Stimulated activated CD4-positive, alpha-beta T cell treated with anti-CD3 and anti-CD28 coated beads, Interleukin-12 subunit alpha, Interleukin-12 subunit beta, amount 100 ng/mL, for 48 hours (primary cell): ENCODE measurements around the gene RAB3D.
"Not testable (repeated sequence)": the region's sequence is repeated elsewhere in the genome, so short reads cannot be mapped to it uniquely, and the experiment has no call there.

ENCODE experiments used
- DNase-seq, 3 donors: peaks; one replicate each; pipeline ENCODE4 v3.0.0-alpha.2; 2020; ENCODE audit warnings: low read depth in 2 of 3, low spot score in 1 of 3

RAB3D gene

GRCh38 chr19:11367528-11367927, 28.1 kb upstream of the RAB3D start:
- DNase-seq = no peak

- DNase-seq = no peak
Observed at GRCh38 chr19:11365557-11366117, 26.2 kb upstream of the RAB3D start.

GRCh38 chr19:11364935-11365334, 25.5 kb upstream of the RAB3D start:
- DNase-seq = no peak

- no peak for DNase-seq
Observed at GRCh38 chr19:11364296-11364904, 24.9 kb upstream of the RAB3D start.

- no peak for DNase-seq
Observed at GRCh38 chr19:11363881-11364280, 24.4 kb upstream of the RAB3D start.

- no peak for DNase-seq
Observed at GRCh38 chr19:11361771-11362731, 22.6 kb upstream of the RAB3D start.

- DNase-seq = no peak
Observed at GRCh38 chr19:11361037-11361770, 21.7 kb upstream of the RAB3D start.

- DNase-seq = no peak
Observed at GRCh38 chr19:11359421-11359820, 20.0 kb upstream of the RAB3D start.

GRCh38 chr19:11356676-11357550, 17.5 kb upstream of the RAB3D start:
- no peak for DNase-seq

- no peak for DNase-seq
Observed at GRCh38 chr19:11356074-11356397, 16.6 kb upstream of the RAB3D start.

GRCh38 chr19:11355160-11356073, 16.0 kb upstream of the RAB3D start, which contains the start of gene PLPPR2:
Gene PLPPR2, plus strand, starts transcription at chr19:11355432. Its CDS starts 2,242 bp downstream, at chr19:11357674.
- DNase-seq = peak; percentile 81 to 90 (median 81)

- not testable (repeated sequence) for DNase-seq
Observed at GRCh38 chr19:11354102-11354501, 14.6 kb upstream of the RAB3D start.

- no peak for DNase-seq
Observed at GRCh38 chr19:11349171-11349570, 9.7 kb upstream of the RAB3D start.

- DNase-seq = no peak
Observed at GRCh38 chr19:11347546-11348039, 8.1 kb upstream of the RAB3D start.

- peak; percentile 97 to 98 (median 98) for DNase-seq
Observed at GRCh38 chr19:11346104-11346940, 6.9 kb upstream of the RAB3D start, which contains the start of the genes CCDC159 and TMEM205. Gene CCDC159, plus strand, starts transcription at chr19:11346519. Its CDS starts 88 bp downstream, at chr19:11346607. Gene TMEM205, minus strand, starts transcription at chr19:11346268. Its CDS starts 649 bp downstream, at chr19:11345619.

GRCh38 chr19:11345122-11345803, 5.8 kb upstream of the RAB3D start:
- DNase-seq = no peak

- no peak for DNase-seq
Observed at GRCh38 chr19:11342429-11342828, 3.0 kb upstream of the RAB3D start.
